GM12878 (cell line): Measurements from ENCODE around the gene CLDN9. TPM values are rescaled to one million over a fixed set of nuclear protein-coding genes. Genes with fewer than 3 reads are reported as not detected.

Experiments used
- ATAC-seq: fragments of 200-7000 bp; cut with Tn5 transposase; 3 replicates; pipeline ENCODE4 v1.9.1; 2020; ENCODE audit warnings: mild to moderate bottlenecking, moderate library complexity
- BruUV-seq: library from RNA; stranded (reverse); fragments of 400-500 nt; replicated peaks from 2 replicates; lab custom pipeline; 2021; lab: Mats Ljungman, UMichigan
- CTCF ChIA-PET: fragments of 300-600 bp; sonication (Branson Sonifier 250); formaldehyde crosslinking; extraction: SDS; loops from one replicate; lab custom pipeline; 2021; ENCODE audit warnings: inconsistent platforms; lab: Yijun Ruan, JAX
- POLR2A ChIA-PET: fragments of 350-600 bp; formaldehyde crosslinking; extraction: SDS; loops from one replicate; lab custom pipeline; 2021; ENCODE audit warnings: inconsistent platforms; lab: Charles Lee
- RAD21 ChIA-PET: fragments of 300-600 bp; sonication (Branson Sonifier 250); formaldehyde crosslinking; loops from one replicate; lab custom pipeline; 2023; ENCODE audit warnings: antibody characterized with exemption; ENCODE audit not compliant: unreplicated experiment; lab: Charles Lee
- SMC1A ChIA-PET: fragments of 300-600 bp; sonication (Branson Sonifier 250); formaldehyde crosslinking; loops from one replicate; lab custom pipeline; 2023; ENCODE audit not compliant: unreplicated experiment, uncharacterized antibody; lab: Charles Lee
- DNase-seq: peaks from one replicate; pipeline ENCODE4 v3.0.0-alpha.2; 2011; ENCODE audit warnings: low read depth, low spot score
- FAIRE-seq: peaks from 3 replicates; lab custom pipeline; 2011; peaks lifted over from hg19 to GRCh38; lab: Jason Lieb, UNC
- H2AFZ ChIP-seq: 2 replicates; pipeline ENCODE4 v1.6.0; 2011; ENCODE audit warnings: low read depth, low read length, control low read depth; ENCODE audit not compliant: control insufficient read depth
- H3K27ac ChIP-seq: 2 replicates; pipeline ENCODE4 v1.5.1; 2011; ENCODE audit warnings: control low read depth; ENCODE audit not compliant: control insufficient read depth, insufficient read depth
- H3K27me3 ChIP-seq, 2 experiments: replicated peaks in 1 of 2; 2 replicates each; pipeline versions ENCODE4 v1.6.0 to v1.6.1; 2011; ENCODE audit warnings: low read length in 1 of 2; ENCODE audit not compliant: control insufficient read depth in 2 of 2, insufficient read depth in 2 of 2
- H3K36me3 ChIP-seq, 2 experiments: 2 replicates each; pipeline ENCODE4 v1.5.1; 2011; ENCODE audit warnings: low read length in 1 of 2; ENCODE audit not compliant: control insufficient read depth in 2 of 2, insufficient read depth in 2 of 2
- H3K4me1 ChIP-seq: 2 replicates; pipeline ENCODE4 v1.6.1; 2011; ENCODE audit warnings: mild to moderate bottlenecking, low read length, moderate library complexity, mixed read lengths; ENCODE audit not compliant: control insufficient read depth, insufficient read depth
- H3K4me2 ChIP-seq: 2 replicates; pipeline ENCODE4 v1.6.0; 2011; ENCODE audit warnings: control low read depth; ENCODE audit not compliant: control insufficient read depth, insufficient read depth
- H3K4me3 ChIP-seq: fragments of 200-600 bp; sonication (generic); 2 replicates; pipeline ENCODE4 v1.5.1; 2016
- H3K79me2 ChIP-seq: 2 replicates; pipeline ENCODE4 v1.6.0; 2011; ENCODE audit warnings: low read length; ENCODE audit not compliant: control insufficient read depth, insufficient read depth
- H3K9ac ChIP-seq: 2 replicates; pipeline ENCODE4 v1.8.0; 2011; ENCODE audit warnings: low read length, control low read depth, mixed read lengths; ENCODE audit not compliant: control insufficient read depth, insufficient read depth
- H3K9me3 ChIP-seq: replicated peaks from 3 replicates; pipeline ENCODE4 v1.5.1; 2011; ENCODE audit warnings: mild to moderate bottlenecking, low read length; ENCODE audit not compliant: control insufficient read depth, insufficient read depth
- H4K20me1 ChIP-seq: 2 replicates; pipeline ENCODE4 v1.6.0; 2011; ENCODE audit not compliant: control insufficient read depth, insufficient read depth
- CHD2 ChIP-seq: IDR thresholded peaks from 2 replicates; pipeline ENCODE4 v1.6.1; 2011; ENCODE audit warnings: low read depth, low read length, improper control_type of control experiment, borderline replicate concordance
- E2F4 ChIP-seq: IDR thresholded peaks from 2 replicates; pipeline ENCODE4 v1.6.1; 2012; ENCODE audit warnings: low read depth, low read length, improper control_type of control experiment
- WGBS: methylation state at CpG from one replicate; pipeline ENCODE4 v1.1.6; 2016; ENCODE audit warnings: low lambda C conversion rate; ENCODE audit not compliant: insufficient replicate concordance, insufficient coverage; ENCODE audit errors: missing lambda C conversion rate; 5-methylcytosine and 5-hydroxymethylcytosine counted together
- in situ Hi-C: fragments of 300-500 bp; cut with MboI; formaldehyde crosslinking; loops from 9 replicates; pipeline ENCODE4 v1.14.3; 2018; ENCODE audit warnings: mixed read lengths
- intact Hi-C: fragments of 100-400 bp; cut with micrococcal nuclease; formaldehyde crosslinking; loops from one replicate; pipeline ENCODE4 v1.14.2; 2022; ENCODE audit not compliant: unreplicated experiment
- polyA plus RNA-seq, 11 experiments: library from polyadenylated mRNA; depleted of rRNA in 4 of 11; unstranded in 6 of 11; stranded (reverse) in 5 of 11; fragments of >200 nt; fragmentation: Nextera tagmentation in 4 of 11; fragmentation: Illumina TruSeq in 1 of 11; extraction: Ambion mirVana in 4 of 11; extraction: Trizol in 1 of 11; gene quantifications; 1 replicate in 1 of 11; 2 replicates in 10 of 11; pipeline versions ENCODE4 v1.2.1 to v1.2.3, GENCODE V29; 2011 to 2016; ENCODE audit warnings: inconsistent platforms in 2 of 11, missing spikeins in 2 of 11, low read depth in 1 of 11
- total RNA-seq, 4 experiments: library from RNA; depleted of rRNA in 3 of 4; stranded (reverse); fragments of >200 nt in 3 of 4; fragmentation: Illumina TruSeq in 1 of 4; extraction: Trizol in 1 of 4; gene quantifications; 2 replicates each; pipeline versions ENCODE4 v1.2.1 to v1.2.3, GENCODE V29; 2013 to 2021
- TF ChIP-seq, protein P1 (sequence below): IDR thresholded peaks from 2 replicates; pipeline ENCODE4 v1.6.1; 2011; ENCODE audit warnings: mild to moderate bottlenecking, low read depth, low read length, moderate library complexity; ENCODE audit not compliant: insufficient replicate concordance
- TF ChIP-seq, protein P2 (sequence below): fragments of 450-650 bp; IDR thresholded peaks from 2 replicates; pipeline ENCODE4 v1.6.1; 2016; ENCODE audit warnings: mild to moderate bottlenecking

The CLDN9 gene
- total and polyA plus RNA-seq, 10 of the 15 experiments (the other 5 are each of a cell fraction or from before 2014, with no cell fraction given), result not detected

DNA sequence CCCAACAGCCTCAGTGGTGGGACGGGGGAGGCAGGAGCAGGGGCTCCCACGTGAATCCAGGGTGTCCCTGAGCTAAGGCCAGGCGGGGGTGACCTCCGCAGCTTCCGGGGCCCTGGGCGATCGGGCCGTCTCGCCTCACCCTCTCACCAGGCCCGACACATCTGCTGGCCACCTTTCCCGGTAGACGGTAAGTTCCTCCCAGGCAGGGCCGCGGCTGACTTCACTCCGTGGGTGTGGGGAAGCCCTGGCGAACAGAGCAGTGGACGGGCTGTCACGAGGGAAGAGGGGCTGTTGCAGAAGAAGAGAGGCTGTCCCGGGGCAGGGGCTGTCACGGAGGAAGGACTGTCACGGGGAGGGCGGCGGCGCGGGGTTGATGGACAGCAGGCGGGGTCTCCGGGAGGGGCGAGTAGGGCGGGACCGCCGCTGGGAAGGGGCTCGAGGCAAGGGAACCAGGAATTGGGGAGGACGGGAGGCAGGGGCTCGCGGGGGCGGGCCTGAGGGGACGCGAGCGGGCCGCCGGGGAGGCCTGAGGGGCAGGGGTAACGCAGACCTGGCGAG, 33.0 kb upstream of the CLDN9 start:
- peak overlapping the region; percentile 88 for H3K27ac ChIP-seq
- peak overlapping the region; percentile 74 for H3K4me3 ChIP-seq
- peak overlapping the region; percentile 93 for H3K9ac ChIP-seq
- peak; percentile 31 for ATAC-seq
- BruUV-seq, result TSS peak; percentile 64
- ChIA-PET CTCF (interaction anchor here (0.5 to 1.9 kb wide), 6 partner anchors 10 to 129 kb away, joined by 3 to 7 read pairs (median 5); partner anchors contain the start of gene KREMEN2), SMC1A (no interaction called here), POLR2A (interaction anchor here (0.6 to 2.9 kb wide), 4 partner anchors 10 to 69 kb away, joined by 3 to 18 read pairs (median 4); partner anchors contain the start of genes FLYWCH1 and PAQR4)
- no peaks in the 10 kb centered on the region for H3K9me3 ChIP-seq
- H4K20me1 ChIP-seq, result no peaks in the 10 kb centered on the region
- intact Hi-C loops, result loop anchor here (5.0 kb wide), 2 partner anchors 52 to 72 kb away; no protein-coding TSS in a partner anchor
- DNase-seq, result no peak
- under 1% methylated on average over 29 of the region's 43 CpGs for WGBS
- TF ChIP-seq, protein P1, sequence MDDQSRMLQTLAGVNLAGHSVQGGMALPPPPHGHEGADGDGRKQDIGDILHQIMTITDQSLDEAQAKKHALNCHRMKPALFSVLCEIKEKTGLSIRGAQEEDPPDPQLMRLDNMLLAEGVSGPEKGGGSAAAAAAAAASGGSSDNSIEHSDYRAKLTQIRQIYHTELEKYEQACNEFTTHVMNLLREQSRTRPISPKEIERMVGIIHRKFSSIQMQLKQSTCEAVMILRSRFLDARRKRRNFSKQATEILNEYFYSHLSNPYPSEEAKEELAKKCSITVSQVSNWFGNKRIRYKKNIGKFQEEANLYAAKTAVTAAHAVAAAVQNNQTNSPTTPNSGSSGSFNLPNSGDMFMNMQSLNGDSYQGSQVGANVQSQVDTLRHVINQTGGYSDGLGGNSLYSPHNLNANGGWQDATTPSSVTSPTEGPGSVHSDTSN, result peak; percentile 60
- TF ChIP-seq CHD2, result no peak
- TF ChIP-seq, protein P2, sequence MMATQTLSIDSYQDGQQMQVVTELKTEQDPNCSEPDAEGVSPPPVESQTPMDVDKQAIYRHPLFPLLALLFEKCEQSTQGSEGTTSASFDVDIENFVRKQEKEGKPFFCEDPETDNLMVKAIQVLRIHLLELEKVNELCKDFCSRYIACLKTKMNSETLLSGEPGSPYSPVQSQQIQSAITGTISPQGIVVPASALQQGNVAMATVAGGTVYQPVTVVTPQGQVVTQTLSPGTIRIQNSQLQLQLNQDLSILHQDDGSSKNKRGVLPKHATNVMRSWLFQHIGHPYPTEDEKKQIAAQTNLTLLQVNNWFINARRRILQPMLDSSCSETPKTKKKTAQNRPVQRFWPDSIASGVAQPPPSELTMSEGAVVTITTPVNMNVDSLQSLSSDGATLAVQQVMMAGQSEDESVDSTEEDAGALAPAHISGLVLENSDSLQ, result peak; percentile 73
- no peak for TF ChIP-seq E2F4
- TF ChIP-seq, all 136 proteins: peak for 2
- Histone ChIP-seq H3K36me3 (peaks cover 0 to 11% of the 10 kb centered on the region in 2 experiments; a peak in 3 of 4 replicates), H3K4me2 (peak overlapping the region; percentile 88), H3K27me3 (no peaks in the 10 kb centered on the region), H3K79me2 (peaks cover 11% of the 10 kb centered on the region), H3K4me1 (peaks cover 7% of the 10 kb centered on the region), H2AFZ (peak overlapping the region; percentile 44)
- in situ Hi-C loops, result no loop called here
- RAD21 ChIA-PET, result interaction anchor here (1.0 to 2.4 kb wide), 2 partner anchors 10 to 24 kb away, joined by 4 to 6 read pairs; partner anchors contain the start of gene PAQR4
- no peak for FAIRE-seq
